Measurements from ENCODE around the gene NBAS.
A peak's percentile ranks its signal among the peaks of the same experiment; 100 is the strongest.

NBAS gene

GRCh38 chr2:15588329-15588919 lies 27.3 kb upstream of the NBAS start:
- peak; percentile 9 to 51 for DNase-seq

GRCh38 chr2:15584767-15585469 lies 23.8 kb upstream of the NBAS start:
- DNase-seq: peak; percentile 7 to 52

- no peak for DNase-seq
These were observed 23.2 kb upstream of the NBAS start for GRCh38 chr2:15584316-15584715.

- no peak for DNase-seq
These were observed 22.7 kb upstream of the NBAS start for GRCh38 chr2:15583826-15584225.

GRCh38 chr2:15582710-15583357 lies 21.7 kb upstream of the NBAS start:
- no peak for DNase-seq

- DNase-seq: no peak
These were observed 19.3 kb upstream of the NBAS start for GRCh38 chr2:15580451-15580850.

- no peak for DNase-seq
These were observed 18.5 kb upstream of the NBAS start for GRCh38 chr2:15579641-15580040.

GRCh38 chr2:15577071-15577735 lies 16.1 kb upstream of the NBAS start:
- DNase-seq: peak; percentile 56 to 93

- DNase-seq: no peak
These were observed 10.6 kb upstream of the NBAS start for GRCh38 chr2:15571729-15572128.

GRCh38 chr2:15570104-15570503 lies 9.0 kb upstream of the NBAS start:
- DNase-seq: no peak

GRCh38 chr2:15568874-15569273 lies 7.7 kb upstream of the NBAS start:
- DNase-seq: no peak

- no peak for DNase-seq
These were observed 5.8 kb upstream of the NBAS start for GRCh38 chr2:15566912-15567311.

GRCh38 chr2:15565994-15566671 lies 5.0 kb upstream of the NBAS start:
- DNase-seq: no peak

- no peak for DNase-seq
These were observed 4.3 kb upstream of the NBAS start for GRCh38 chr2:15565392-15565791.

GRCh38 chr2:15563227-15564100 lies 2.3 kb upstream of the NBAS start:
- DNase-seq: no peak

- DNase-seq: no peak
These were observed 1.4 kb upstream of the NBAS start for GRCh38 chr2:15562354-15563031.

GRCh38 chr2:15561574-15562344 lies 625 bp upstream of the NBAS start:
- DNase-seq: peak; percentile 14 to 27

GRCh38 chr2:15560140-15560987 lies 770 bp downstream of the NBAS start:
- peak; percentile 1 to 3 for DNase-seq

GRCh38 chr2:15559379-15560139 lies 1.6 kb downstream of the NBAS start:
- DNase-seq: no peak
